Vagina (tissue), 2 donors: ENCODE measurements around the gene DES.

ENCODE experiments used
- POLR2A ChIP-seq, 2 donors: fragments of 450-650 bp; IDR thresholded peaks; one replicate each; pipeline ENCODE4 v1.6.1; 2017; ENCODE audit warnings: antibody characterized with exemption in 2 of 2, mild to moderate bottlenecking in 2 of 2, moderate library complexity in 2 of 2
- POLR2AphosphoS5 ChIP-seq, 2 donors: sonication (generic); formaldehyde crosslinking; IDR thresholded peaks; one replicate each; pipeline ENCODE4 v1.9.0; 2017; ENCODE audit warnings: antibody characterized with exemption in 2 of 2, mild to moderate bottlenecking in 2 of 2, low read depth in 1 of 2; ENCODE audit not compliant: insufficient read depth in 1 of 2
- TF ChIP-seq, protein P1 (sequence below), 3 experiments: fragments of 450-650 bp in 2 of 3; fragments of 200-600 bp in 1 of 3; sonication (generic) in 1 of 3; IDR thresholded peaks; one replicate each; pipeline ENCODE4 v1.5.1; 2017 to 2019; ENCODE audit warnings: antibody characterized with exemption in 3 of 3, mild to moderate bottlenecking in 2 of 3, moderate library complexity in 2 of 3

DNA sequence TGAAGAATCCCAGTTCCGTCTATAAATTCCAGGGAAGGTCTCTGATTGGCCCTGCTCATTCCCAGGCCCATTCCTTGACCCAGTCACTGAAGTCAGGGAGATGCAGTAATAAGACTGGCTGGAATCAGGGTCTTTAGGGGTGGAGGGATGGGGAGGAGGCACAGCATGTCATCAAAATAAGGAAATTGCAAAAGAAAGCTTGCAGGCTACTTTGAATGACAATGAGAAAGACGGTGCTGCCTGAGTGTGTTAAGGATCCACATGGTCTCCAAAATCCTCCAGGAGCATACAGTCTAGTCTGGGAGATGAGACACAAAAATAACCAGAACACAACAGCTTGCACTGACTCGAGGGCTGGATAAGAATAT lies 2.0 kb upstream of the DES start:
- TF ChIP-seq, protein P1, sequence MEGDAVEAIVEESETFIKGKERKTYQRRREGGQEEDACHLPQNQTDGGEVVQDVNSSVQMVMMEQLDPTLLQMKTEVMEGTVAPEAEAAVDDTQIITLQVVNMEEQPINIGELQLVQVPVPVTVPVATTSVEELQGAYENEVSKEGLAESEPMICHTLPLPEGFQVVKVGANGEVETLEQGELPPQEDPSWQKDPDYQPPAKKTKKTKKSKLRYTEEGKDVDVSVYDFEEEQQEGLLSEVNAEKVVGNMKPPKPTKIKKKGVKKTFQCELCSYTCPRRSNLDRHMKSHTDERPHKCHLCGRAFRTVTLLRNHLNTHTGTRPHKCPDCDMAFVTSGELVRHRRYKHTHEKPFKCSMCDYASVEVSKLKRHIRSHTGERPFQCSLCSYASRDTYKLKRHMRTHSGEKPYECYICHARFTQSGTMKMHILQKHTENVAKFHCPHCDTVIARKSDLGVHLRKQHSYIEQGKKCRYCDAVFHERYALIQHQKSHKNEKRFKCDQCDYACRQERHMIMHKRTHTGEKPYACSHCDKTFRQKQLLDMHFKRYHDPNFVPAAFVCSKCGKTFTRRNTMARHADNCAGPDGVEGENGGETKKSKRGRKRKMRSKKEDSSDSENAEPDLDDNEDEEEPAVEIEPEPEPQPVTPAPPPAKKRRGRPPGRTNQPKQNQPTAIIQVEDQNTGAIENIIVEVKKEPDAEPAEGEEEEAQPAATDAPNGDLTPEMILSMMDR (IDR thresholded peaks at IDR 0.05): no peak
- TF ChIP-seq POLR2A (IDR thresholded peaks at IDR 0.05): no peak
- TF ChIP-seq POLR2AphosphoS5 (IDR thresholded peaks at IDR 0.05; ENCODE audit: insufficient read depth in 1 of 2, low read depth in 1 of 2): no peak
